OCI-LY1 (cell line): ENCODE data around the gene AHI1.

Experiments used
- H2AFZ ChIP-seq: fragments of 200-600 bp; sonication (generic), shearing (Covaris generic); 2 replicates; pipeline ENCODE4 v1.6.0; 2014; ENCODE audit warnings: antibody characterized with exemption, mild to moderate bottlenecking, low read length
- H3F3A ChIP-seq: fragments of 200-600 bp; sonication (generic), shearing (Covaris generic); 2 replicates; pipeline ENCODE4 v1.6.0; 2014; ENCODE audit warnings: mild to moderate bottlenecking, antibody characterized with exemption, low read length, moderate library complexity; ENCODE audit not compliant: insufficient read depth
- H3K27ac ChIP-seq: fragments of 200-600 bp; sonication (generic); 2 replicates; pipeline ENCODE4 v1.5.1; 2014; ENCODE audit warnings: low read length, mixed run types, mild to moderate bottlenecking, low read depth; ENCODE audit not compliant: poor library complexity, severe bottlenecking
- H3K27me3 ChIP-seq: fragments of 200-600 bp; sonication (generic); 2 replicates; pipeline ENCODE4 v1.6.0; 2014; ENCODE audit warnings: antibody characterized with exemption, mild to moderate bottlenecking, low read length, moderate library complexity; ENCODE audit not compliant: insufficient read depth
- H3K36me3 ChIP-seq: fragments of 200-600 bp; sonication (generic); 2 replicates; pipeline ENCODE4 v1.6.1; 2014; ENCODE audit warnings: mild to moderate bottlenecking, antibody characterized with exemption, low read length, moderate library complexity, mixed read lengths; ENCODE audit not compliant: insufficient read depth
- H3K4me1 ChIP-seq: fragments of 200-600 bp; sonication (generic); 2 replicates; pipeline ENCODE4 v1.5.1; 2014; ENCODE audit warnings: mild to moderate bottlenecking, low read length, moderate library complexity; ENCODE audit not compliant: insufficient read depth, severe bottlenecking
- H3K4me2 ChIP-seq: fragments of 200-600 bp; sonication (generic), shearing (Covaris generic); 2 replicates; pipeline ENCODE4 v1.6.1; 2014; ENCODE audit warnings: low read length
- H3K4me3 ChIP-seq: fragments of 200-600 bp; sonication (generic); 2 replicates; pipeline ENCODE4 v1.5.1; 2014; ENCODE audit warnings: low read length, low read depth, mild to moderate bottlenecking, mixed read lengths; ENCODE audit not compliant: poor library complexity, severe bottlenecking
- H3K79me2 ChIP-seq: fragments of 200-600 bp; shearing (Covaris generic); 2 replicates; pipeline ENCODE4 v1.6.1; 2016; ENCODE audit warnings: mixed run types, low read length, mixed read lengths; ENCODE audit not compliant: insufficient read depth
- H3K9ac ChIP-seq: fragments of 200-600 bp; sonication (generic), shearing (Covaris generic); 2 replicates; pipeline ENCODE4 v1.6.1; 2014; ENCODE audit warnings: mild to moderate bottlenecking, low read length, mixed read lengths
- H3K9me2 ChIP-seq: fragments of 200-600 bp; sonication (generic), shearing (Covaris generic); 2 replicates; pipeline ENCODE4 v1.6.1; 2014; ENCODE audit warnings: low read depth, mild to moderate bottlenecking, low read length, mixed read lengths
- H3K9me3 ChIP-seq: fragments of 200-600 bp; shearing (Covaris generic); 2 replicates; pipeline ENCODE4 v1.6.1; 2014; ENCODE audit warnings: low read length, mixed read lengths
- H4K20me1 ChIP-seq: fragments of 200-600 bp; sonication (generic), shearing (Covaris generic); 2 replicates; pipeline ENCODE4 v1.6.0; 2016; ENCODE audit warnings: mild to moderate bottlenecking, low read length; ENCODE audit not compliant: insufficient read depth
- CTCF ChIP-seq: fragments of 200-600 bp; sonication (generic), shearing (Covaris generic); IDR thresholded peaks from 2 replicates; pipeline ENCODE4 v1.5.1; 2017; ENCODE audit warnings: mild to moderate bottlenecking, antibody characterized with exemption, low read length, moderate library complexity, mixed read lengths
- EZH2 ChIP-seq: fragments of 200-600 bp; sonication (generic), shearing (Covaris generic); IDR thresholded peaks from 2 replicates; pipeline ENCODE4 v1.8.0; 2017; ENCODE audit warnings: borderline replicate concordance, mixed run types, mild to moderate bottlenecking, antibody characterized with exemption, low read length, moderate library complexity, mixed read lengths

Gene AHI1

DNA sequence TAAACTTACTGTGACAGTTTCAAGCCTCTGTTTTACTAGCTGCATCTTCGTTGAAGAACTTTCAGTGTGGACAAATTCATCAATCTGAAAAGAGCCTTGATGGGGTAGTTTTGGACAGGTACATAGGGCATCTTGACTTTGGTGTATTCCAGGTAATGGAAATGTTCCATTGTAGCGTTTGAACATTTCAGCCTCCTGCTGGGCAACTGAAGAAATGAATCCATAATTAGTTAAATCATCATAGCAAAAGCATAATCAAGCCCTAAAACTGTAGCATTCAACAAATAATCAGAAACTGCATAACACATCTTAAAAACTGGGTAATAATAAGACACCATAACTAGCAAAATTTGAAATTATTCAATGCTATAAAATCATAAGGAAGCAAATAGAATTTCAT, 86.2 kb downstream of the AHI1 start:
- Histone ChIP-seq H3K27me3 (no peaks in the 10 kb centered on the region), H4K20me1 (no peaks in the 10 kb centered on the region), H3K9me2 (no peaks in the 10 kb centered on the region), H3K4me3 (no peak overlapping the region), H3K79me2 (no peaks in the 10 kb centered on the region), H3F3A (0 out of 2 replicates have a peak, but pooled peaks cover 4% of the 10 kb centered on the region), H3K36me3 (no peaks in the 10 kb centered on the region), H3K27ac (no peak overlapping the region), H3K4me2 (no peak overlapping the region), H3K4me1 (no peaks in the 10 kb centered on the region), H3K9me3 (no peaks in the 10 kb centered on the region), H2AFZ (no peak overlapping the region), H3K9ac (no peak overlapping the region)
- TF ChIP-seq EZH2 (no peak), CTCF (peak; percentile 41)

GRCh38 chr6:135410856-135411255, 86.7 kb downstream of the AHI1 start:
- Histone ChIP-seq H3K4me1 (no peaks in the 10 kb centered on the region), H3K27me3 (no peaks in the 10 kb centered on the region), H2AFZ (no peak overlapping the region), H3K9me3 (no peaks in the 10 kb centered on the region), H3K79me2 (no peaks in the 10 kb centered on the region), H3K9ac (no peak overlapping the region), H3K4me2 (no peak overlapping the region), H3F3A (0 out of 2 replicates have a peak, but pooled peaks cover 4% of the 10 kb centered on the region), H4K20me1 (no peaks in the 10 kb centered on the region), H3K36me3 (no peaks in the 10 kb centered on the region), H3K4me3 (no peak overlapping the region), H3K9me2 (no peaks in the 10 kb centered on the region), H3K27ac (no peak overlapping the region)
- TF ChIP-seq CTCF (no peak), EZH2 (no peak)

GRCh38 chr6:135403584-135403983, 94.0 kb downstream of the AHI1 start:
- H4K20me1 ChIP-seq: no peaks in the 10 kb centered on the region
- H3K36me3 ChIP-seq: no peaks in the 10 kb centered on the region
- TF ChIP-seq CTCF: no peak
- TF ChIP-seq EZH2: no peak
- no peaks in the 10 kb centered on the region for H3K9me3 ChIP-seq
- H3K79me2 ChIP-seq: no peaks in the 10 kb centered on the region
- H2AFZ ChIP-seq: no peak overlapping the region
- H3K27ac ChIP-seq: no peak overlapping the region
- no peak overlapping the region for H3K4me3 ChIP-seq
- H3K27me3 ChIP-seq: no peaks in the 10 kb centered on the region
- no peak overlapping the region for H3K9ac ChIP-seq
- no peaks in the 10 kb centered on the region for H3K9me2 ChIP-seq
- no peak overlapping the region for H3K4me2 ChIP-seq
- H3K4me1 ChIP-seq: no peaks in the 10 kb centered on the region
- 0 out of 2 replicates have a peak, but pooled peaks cover 2% of the 10 kb centered on the region for H3F3A ChIP-seq
